Tibial artery (tissue), 4 donors: ENCODE results near the gene GRAP2.

Source experiments
- DNase-seq, 2 donors: peaks; one replicate each; pipeline ENCODE4 v3.0.0-alpha.2; 2019
- H3K27ac ChIP-seq, 2 donors: fragments of 200-600 bp; sonication (generic) in 1 of 2; 1 replicate in 1 of 2; 2 replicates in 1 of 2; pipeline ENCODE4 v1.5.1; 2018 to 2019; ENCODE audit warnings: mild to moderate bottlenecking in 1 of 2
- H3K27me3 ChIP-seq, 2 donors: fragments of 200-600 bp; sonication (generic) in 1 of 2; one replicate each; pipeline versions ENCODE4 v1.5.1 to v1.6.0; 2016 to 2019
- H3K36me3 ChIP-seq, 3 donors: fragments of 200-600 bp; sonication (generic) in 2 of 3; one replicate each; pipeline ENCODE4 v1.5.1; 2016 to 2019; ENCODE audit warnings: mild to moderate bottlenecking in 2 of 3
- H3K4me1 ChIP-seq, 4 donors: fragments of 200-600 bp; sonication (generic) in 2 of 4; 1 replicate in 3 of 4; 2 replicates in 1 of 4; pipeline ENCODE4 v1.5.1; 2016 to 2019
- H3K4me3 ChIP-seq, 2 donors: fragments of 200-600 bp; sonication (generic) in 1 of 2; 1 replicate in 1 of 2; 2 replicates in 1 of 2; pipeline ENCODE4 v1.5.1; 2018 to 2019; ENCODE audit warnings: mild to moderate bottlenecking in 2 of 2
- H3K9me3 ChIP-seq, 3 donors: fragments of 200-600 bp; sonication (generic) in 1 of 3; one replicate each; pipeline ENCODE4 v1.5.1; 2016 to 2019
- CTCF ChIP-seq, 2 experiments: fragments of 200-600 bp in 1 of 2; fragments of 450-650 bp in 1 of 2; IDR thresholded peaks; one replicate each; pipeline ENCODE4 v1.5.1; 2017 to 2019; ENCODE audit warnings: antibody characterized with exemption in 2 of 2, mild to moderate bottlenecking in 1 of 2, moderate library complexity in 1 of 2
- intact Hi-C: fragments of 100-400 bp; cut with DNase I; formaldehyde crosslinking; loops from one replicate; pipeline ENCODE4 v1.15.0; 2023; ENCODE audit warnings: low total_unique reads

Gene GRAP2

DNA sequence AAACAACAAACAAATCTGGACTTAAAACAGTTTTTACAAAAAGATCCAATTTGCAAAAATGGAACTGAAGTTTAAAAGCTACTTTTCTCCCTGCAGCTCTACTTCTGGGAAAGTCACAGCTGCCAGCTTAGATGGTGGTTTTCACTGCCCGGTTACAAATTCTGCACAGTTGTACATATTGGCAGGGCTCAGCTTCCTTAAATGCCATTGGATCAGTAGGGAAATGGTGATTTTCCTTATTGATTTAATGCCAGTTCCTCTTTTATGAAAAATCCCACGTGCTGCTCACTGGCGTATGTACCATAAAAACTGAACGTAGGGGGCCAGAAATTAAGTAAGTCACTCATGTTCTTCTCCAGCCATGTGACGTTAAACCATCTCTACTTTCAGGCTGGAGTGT is 22.8 kb downstream of the GRAP2 start:
- Histone ChIP-seq H3K36me3 (no peaks in the 10 kb centered on the region), H3K27ac (no peak overlapping the region), H3K9me3 (no peaks in the 10 kb centered on the region), H3K27me3 (peaks cover 0 to 44% of the 10 kb centered on the region in 2 donors), H3K4me1 (no peaks in the 10 kb centered on the region), H3K4me3 (no peak overlapping the region)
- DNase-seq = no peak
- intact Hi-C loops = no loop called here
- TF ChIP-seq CTCF (IDR thresholded peaks at IDR 0.05) = no peak

DNA sequence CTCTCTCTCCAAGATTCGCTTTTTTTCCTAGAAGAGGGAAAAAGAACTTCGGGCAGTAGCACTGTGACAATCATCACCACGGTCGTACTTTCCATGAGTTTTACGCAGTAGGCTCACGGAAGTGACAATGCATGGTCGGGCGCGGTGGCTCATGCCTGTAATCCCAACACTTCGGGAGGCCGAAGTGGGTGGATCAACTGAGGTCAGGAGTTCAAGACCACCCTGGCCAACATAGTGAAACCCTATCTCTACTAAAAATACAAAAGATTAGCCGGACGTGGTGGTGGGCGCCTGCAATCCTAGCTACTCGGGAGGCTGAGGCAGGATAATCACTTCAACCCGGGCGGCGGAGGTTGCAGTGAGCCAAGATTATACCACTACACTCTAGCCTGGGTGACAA is 23.4 kb downstream of the GRAP2 start:
- DNase-seq = no peak
- H3K27ac ChIP-seq = no peak overlapping the region
- TF ChIP-seq CTCF (IDR thresholded peaks at IDR 0.05) = no peak
- H3K27me3 ChIP-seq = peaks cover 0 to 45% of the 10 kb centered on the region in 2 donors
- no peaks in the 10 kb centered on the region for H3K36me3 ChIP-seq
- no peaks in the 10 kb centered on the region for H3K4me1 ChIP-seq
- no peaks in the 10 kb centered on the region for H3K9me3 ChIP-seq
- intact Hi-C loops = no loop called here
- no peak overlapping the region for H3K4me3 ChIP-seq

DNA sequence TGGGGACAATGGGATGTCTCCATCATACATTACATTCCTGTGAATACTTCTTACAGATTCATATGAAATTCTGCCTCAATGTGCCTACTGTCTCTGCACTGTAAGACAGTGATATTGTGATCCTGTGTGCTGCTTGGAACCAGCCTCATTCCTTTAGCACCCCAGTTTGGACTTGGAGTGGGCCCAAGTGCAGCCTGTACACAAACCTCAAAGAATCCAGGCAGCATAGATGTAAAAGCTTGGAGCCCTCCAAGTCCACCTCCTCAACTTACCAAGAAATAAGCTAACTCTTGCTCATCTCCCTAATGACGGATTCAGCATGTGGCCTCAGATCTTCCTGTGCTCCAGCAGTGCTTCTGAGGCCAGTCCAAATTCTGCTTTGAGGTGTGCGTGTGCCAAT is 24.4 kb downstream of the GRAP2 start:
- no peaks in the 10 kb centered on the region for H3K9me3 ChIP-seq
- H3K36me3 ChIP-seq = no peaks in the 10 kb centered on the region
- no peaks in the 10 kb centered on the region for H3K4me1 ChIP-seq
- no peak overlapping the region for H3K27ac ChIP-seq
- no peak for DNase-seq
- no peak for TF ChIP-seq CTCF (IDR thresholded peaks at IDR 0.05)
- H3K27me3 ChIP-seq = peaks cover 0 to 45% of the 10 kb centered on the region in 2 donors
- H3K4me3 ChIP-seq = no peak overlapping the region
- intact Hi-C loops = no loop called here

DNA sequence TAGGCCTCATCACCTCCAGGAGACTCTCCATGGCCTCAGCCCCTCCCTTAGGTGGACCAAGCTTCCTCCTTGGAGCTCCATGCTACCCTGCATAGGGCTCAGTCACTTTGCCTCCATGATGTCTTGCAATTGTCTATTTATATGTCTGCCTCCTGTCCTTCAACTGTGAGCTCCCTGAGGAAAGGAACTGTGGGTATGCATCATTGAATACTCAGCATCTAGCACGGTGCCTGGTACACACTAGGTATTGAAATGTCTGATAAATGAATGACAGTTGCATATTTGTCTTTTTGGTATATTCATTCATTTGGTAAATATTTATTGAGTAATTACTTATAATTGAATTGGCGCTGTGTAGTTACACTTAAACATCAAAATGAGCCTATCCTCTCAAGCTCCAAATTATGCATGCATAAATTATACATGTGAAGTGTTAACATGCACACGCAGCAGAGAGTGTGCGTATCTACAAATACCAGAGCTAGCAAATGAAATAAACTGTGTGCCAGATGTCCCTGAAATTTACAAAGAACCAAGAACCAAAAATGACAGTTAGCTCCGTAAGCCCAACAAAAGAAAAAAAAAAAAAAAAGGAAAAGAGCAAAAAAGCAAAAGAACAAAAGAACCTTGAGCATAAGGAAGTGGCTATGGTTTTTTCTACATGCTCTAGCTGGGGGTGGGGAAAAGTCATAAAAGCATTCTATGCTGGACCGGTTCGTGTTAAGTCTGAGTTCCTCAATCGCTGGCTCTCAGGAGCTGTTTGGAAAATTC is 25.2 kb downstream of the GRAP2 start:
- no peak overlapping the region for H3K27ac ChIP-seq
- no peaks in the 10 kb centered on the region for H3K4me1 ChIP-seq
- intact Hi-C loops = no loop called here
- H3K9me3 ChIP-seq = no peaks in the 10 kb centered on the region
- no peak for DNase-seq
- H3K27me3 ChIP-seq = peaks cover 0 to 46% of the 10 kb centered on the region in 2 donors
- no peak overlapping the region for H3K4me3 ChIP-seq
- H3K36me3 ChIP-seq = no peaks in the 10 kb centered on the region
- no peak for TF ChIP-seq CTCF (IDR thresholded peaks at IDR 0.05)

GRCh38 chr22:39926753-39927152 is 25.9 kb downstream of the GRAP2 start:
- Histone ChIP-seq H3K9me3 (no peaks in the 10 kb centered on the region), H3K27ac (no peak overlapping the region), H3K36me3 (no peaks in the 10 kb centered on the region), H3K27me3 (peaks cover 0 to 49% of the 10 kb centered on the region in 2 donors), H3K4me1 (no peaks in the 10 kb centered on the region), H3K4me3 (no peak overlapping the region)
- DNase-seq = no peak
- TF ChIP-seq CTCF (IDR thresholded peaks at IDR 0.05) = no peak
- intact Hi-C loops = no loop called here
